H1 (cell line): ENCODE measurements around the gene CEP57L1. TPM values are rescaled to one million over a fixed set of nuclear protein-coding genes. Genes with fewer than 3 reads are reported as not detected.

Experiments
- BACH1 ChIP-seq: IDR thresholded peaks from 2 replicates; pipeline ENCODE4 v1.6.1; 2012; ENCODE audit warnings: low read length, improper control_type of control experiment
- polyA plus RNA-seq, 7 experiments: library from polyadenylated mRNA; depleted of rRNA in 3 of 7; stranded (reverse) in 5 of 7; unstranded in 2 of 7; fragments of >200 nt in 5 of 7; fragments of 200-250 nt in 2 of 7; gene quantifications; 1 replicate in 5 of 7; 2 replicates in 1 of 7; 4 replicates in 1 of 7; pipeline versions ENCODE4 v1.2.1 to v1.2.3, GENCODE V29; 2011 to 2013; ENCODE audit warnings: missing spikeins in 2 of 7, mixed read lengths in 2 of 7
- total RNA-seq: library from RNA; stranded (reverse); fragmentation: NEBNext Ultra II Directional; extraction: Animal tissue kit (Norgen Biotek cat#: 25700); gene quantifications from 2 replicates; pipeline ENCODE4 v1.2.1, GENCODE V29; 2021
- TF ChIP-seq, protein P1 (sequence below): fragments of 300-600 bp; sonication (generic); IDR thresholded peaks from 2 replicates; pipeline ENCODE4 v1.7.1; 2012; ENCODE audit warnings: low read length, moderate library complexity, mild to moderate bottlenecking, inconsistent platforms; ENCODE audit not compliant: insufficient replicate concordance

Gene CEP57L1
- total and polyA plus RNA-seq, 2 of the 8 experiments (the other 6 are each of a cell fraction or from before 2014, with no cell fraction given): 3.6 to 11.5 TPM

DNA sequence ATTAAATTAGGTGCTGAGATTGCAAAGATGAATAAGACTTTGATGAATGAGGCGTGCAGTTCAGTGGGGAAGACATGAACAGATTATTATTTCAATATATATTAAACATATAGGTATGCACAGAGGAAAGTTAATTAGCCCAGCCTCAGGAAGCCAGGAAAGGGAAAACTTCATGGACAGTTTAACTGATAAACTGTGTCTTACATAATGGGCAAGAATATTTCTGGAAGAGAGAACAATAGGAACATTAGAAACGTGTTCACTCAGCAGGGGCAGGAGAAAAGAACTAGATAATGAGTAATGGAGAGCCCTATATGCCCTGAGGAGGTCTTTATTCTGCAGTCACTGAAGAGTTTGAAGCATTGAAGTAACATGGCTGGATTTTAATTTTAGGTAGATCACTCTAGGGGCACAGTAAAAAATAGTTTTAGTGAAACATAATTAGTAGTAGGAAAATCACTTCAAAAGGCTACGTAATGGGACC is 23.6 kb downstream of the CEP57L1 start (continued):
- TF ChIP-seq, protein P1, sequence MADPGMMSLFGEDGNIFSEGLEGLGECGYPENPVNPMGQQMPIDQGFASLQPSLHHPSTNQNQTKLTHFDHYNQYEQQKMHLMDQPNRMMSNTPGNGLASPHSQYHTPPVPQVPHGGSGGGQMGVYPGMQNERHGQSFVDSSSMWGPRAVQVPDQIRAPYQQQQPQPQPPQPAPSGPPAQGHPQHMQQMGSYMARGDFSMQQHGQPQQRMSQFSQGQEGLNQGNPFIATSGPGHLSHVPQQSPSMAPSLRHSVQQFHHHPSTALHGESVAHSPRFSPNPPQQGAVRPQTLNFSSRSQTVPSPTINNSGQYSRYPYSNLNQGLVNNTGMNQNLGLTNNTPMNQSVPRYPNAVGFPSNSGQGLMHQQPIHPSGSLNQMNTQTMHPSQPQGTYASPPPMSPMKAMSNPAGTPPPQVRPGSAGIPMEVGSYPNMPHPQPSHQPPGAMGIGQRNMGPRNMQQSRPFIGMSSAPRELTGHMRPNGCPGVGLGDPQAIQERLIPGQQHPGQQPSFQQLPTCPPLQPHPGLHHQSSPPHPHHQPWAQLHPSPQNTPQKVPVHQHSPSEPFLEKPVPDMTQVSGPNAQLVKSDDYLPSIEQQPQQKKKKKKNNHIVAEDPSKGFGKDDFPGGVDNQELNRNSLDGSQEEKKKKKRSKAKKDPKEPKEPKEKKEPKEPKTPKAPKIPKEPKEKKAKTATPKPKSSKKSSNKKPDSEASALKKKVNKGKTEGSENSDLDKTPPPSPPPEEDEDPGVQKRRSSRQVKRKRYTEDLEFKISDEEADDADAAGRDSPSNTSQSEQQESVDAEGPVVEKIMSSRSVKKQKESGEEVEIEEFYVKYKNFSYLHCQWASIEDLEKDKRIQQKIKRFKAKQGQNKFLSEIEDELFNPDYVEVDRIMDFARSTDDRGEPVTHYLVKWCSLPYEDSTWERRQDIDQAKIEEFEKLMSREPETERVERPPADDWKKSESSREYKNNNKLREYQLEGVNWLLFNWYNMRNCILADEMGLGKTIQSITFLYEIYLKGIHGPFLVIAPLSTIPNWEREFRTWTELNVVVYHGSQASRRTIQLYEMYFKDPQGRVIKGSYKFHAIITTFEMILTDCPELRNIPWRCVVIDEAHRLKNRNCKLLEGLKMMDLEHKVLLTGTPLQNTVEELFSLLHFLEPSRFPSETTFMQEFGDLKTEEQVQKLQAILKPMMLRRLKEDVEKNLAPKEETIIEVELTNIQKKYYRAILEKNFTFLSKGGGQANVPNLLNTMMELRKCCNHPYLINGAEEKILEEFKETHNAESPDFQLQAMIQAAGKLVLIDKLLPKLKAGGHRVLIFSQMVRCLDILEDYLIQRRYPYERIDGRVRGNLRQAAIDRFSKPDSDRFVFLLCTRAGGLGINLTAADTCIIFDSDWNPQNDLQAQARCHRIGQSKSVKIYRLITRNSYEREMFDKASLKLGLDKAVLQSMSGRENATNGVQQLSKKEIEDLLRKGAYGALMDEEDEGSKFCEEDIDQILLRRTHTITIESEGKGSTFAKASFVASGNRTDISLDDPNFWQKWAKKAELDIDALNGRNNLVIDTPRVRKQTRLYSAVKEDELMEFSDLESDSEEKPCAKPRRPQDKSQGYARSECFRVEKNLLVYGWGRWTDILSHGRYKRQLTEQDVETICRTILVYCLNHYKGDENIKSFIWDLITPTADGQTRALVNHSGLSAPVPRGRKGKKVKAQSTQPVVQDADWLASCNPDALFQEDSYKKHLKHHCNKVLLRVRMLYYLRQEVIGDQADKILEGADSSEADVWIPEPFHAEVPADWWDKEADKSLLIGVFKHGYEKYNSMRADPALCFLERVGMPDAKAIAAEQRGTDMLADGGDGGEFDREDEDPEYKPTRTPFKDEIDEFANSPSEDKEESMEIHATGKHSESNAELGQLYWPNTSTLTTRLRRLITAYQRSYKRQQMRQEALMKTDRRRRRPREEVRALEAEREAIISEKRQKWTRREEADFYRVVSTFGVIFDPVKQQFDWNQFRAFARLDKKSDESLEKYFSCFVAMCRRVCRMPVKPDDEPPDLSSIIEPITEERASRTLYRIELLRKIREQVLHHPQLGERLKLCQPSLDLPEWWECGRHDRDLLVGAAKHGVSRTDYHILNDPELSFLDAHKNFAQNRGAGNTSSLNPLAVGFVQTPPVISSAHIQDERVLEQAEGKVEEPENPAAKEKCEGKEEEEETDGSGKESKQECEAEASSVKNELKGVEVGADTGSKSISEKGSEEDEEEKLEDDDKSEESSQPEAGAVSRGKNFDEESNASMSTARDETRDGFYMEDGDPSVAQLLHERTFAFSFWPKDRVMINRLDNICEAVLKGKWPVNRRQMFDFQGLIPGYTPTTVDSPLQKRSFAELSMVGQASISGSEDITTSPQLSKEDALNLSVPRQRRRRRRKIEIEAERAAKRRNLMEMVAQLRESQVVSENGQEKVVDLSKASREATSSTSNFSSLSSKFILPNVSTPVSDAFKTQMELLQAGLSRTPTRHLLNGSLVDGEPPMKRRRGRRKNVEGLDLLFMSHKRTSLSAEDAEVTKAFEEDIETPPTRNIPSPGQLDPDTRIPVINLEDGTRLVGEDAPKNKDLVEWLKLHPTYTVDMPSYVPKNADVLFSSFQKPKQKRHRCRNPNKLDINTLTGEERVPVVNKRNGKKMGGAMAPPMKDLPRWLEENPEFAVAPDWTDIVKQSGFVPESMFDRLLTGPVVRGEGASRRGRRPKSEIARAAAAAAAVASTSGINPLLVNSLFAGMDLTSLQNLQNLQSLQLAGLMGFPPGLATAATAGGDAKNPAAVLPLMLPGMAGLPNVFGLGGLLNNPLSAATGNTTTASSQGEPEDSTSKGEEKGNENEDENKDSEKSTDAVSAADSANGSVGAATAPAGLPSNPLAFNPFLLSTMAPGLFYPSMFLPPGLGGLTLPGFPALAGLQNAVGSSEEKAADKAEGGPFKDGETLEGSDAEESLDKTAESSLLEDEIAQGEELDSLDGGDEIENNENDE: no peak
- no peak for TF ChIP-seq BACH1
